Ishikawa (cell line): Measurements from ENCODE around the gene TENT5C.

Experiments
- CEBPB ChIP-seq: IDR thresholded peaks from 2 replicates; pipeline ENCODE4 v1.6.1; 2012
- CREB1 ChIP-seq: IDR thresholded peaks from 2 replicates; pipeline ENCODE4 v1.6.1; 2012; ENCODE audit warnings: low read depth
- EGR1 ChIP-seq: IDR thresholded peaks from 2 replicates; pipeline ENCODE4 v1.6.1; 2012
- EP300 ChIP-seq: IDR thresholded peaks from 2 replicates; pipeline ENCODE4 v1.6.1; 2012; ENCODE audit warnings: borderline replicate concordance
- FOXM1 ChIP-seq: IDR thresholded peaks from 2 replicates; pipeline ENCODE4 v1.6.1; 2012; ENCODE audit warnings: low read depth, borderline replicate concordance
- MAX ChIP-seq: IDR thresholded peaks from 2 replicates; pipeline ENCODE4 v1.6.1; 2012
- NFIC ChIP-seq: IDR thresholded peaks from 2 replicates; pipeline ENCODE4 v1.6.1; 2012
- RAD21 ChIP-seq: IDR thresholded peaks from 2 replicates; pipeline ENCODE4 v1.6.1; 2012; ENCODE audit warnings: low read depth
- REST ChIP-seq: IDR thresholded peaks from 2 replicates; pipeline ENCODE4 v1.6.1; 2012; ENCODE audit warnings: low read depth, mild to moderate bottlenecking
- TAF1 ChIP-seq: IDR thresholded peaks from 2 replicates; pipeline ENCODE4 v1.6.1; 2012; ENCODE audit warnings: low read depth, mild to moderate bottlenecking
- TCF12 ChIP-seq: IDR thresholded peaks from 2 replicates; pipeline ENCODE4 v1.6.1; 2012; ENCODE audit warnings: low read depth
- TEAD4 ChIP-seq: IDR thresholded peaks from 2 replicates; pipeline ENCODE4 v1.6.1; 2012
- USF1 ChIP-seq: IDR thresholded peaks from 2 replicates; pipeline ENCODE4 v1.6.1; 2012
- YY1 ChIP-seq: IDR thresholded peaks from 2 replicates; pipeline ENCODE4 v1.6.1; 2012; ENCODE audit warnings: low read depth
- ZBTB7A ChIP-seq: IDR thresholded peaks from 2 replicates; pipeline ENCODE4 v1.6.1; 2012; ENCODE audit warnings: low read depth

TENT5C gene

GRCh38 chr1:117633068-117633345 lies 27.2 kb downstream of the TENT5C start:
- TF ChIP-seq CEBPB (no peak), USF1 (no peak), TAF1 (no peak), FOXM1 (no peak), MAX (no peak), REST (no peak), YY1 (no peak), CREB1 (no peak), EP300 (no peak), EGR1 (no peak), TCF12 (no peak), TEAD4 (no peak), ZBTB7A (no peak), NFIC (no peak), RAD21 (no peak)

GRCh38 chr1:117633423-117633822 lies 27.6 kb downstream of the TENT5C start:
- TF ChIP-seq USF1 (no peak), MAX (no peak), EGR1 (no peak), TCF12 (no peak), CEBPB (no peak), NFIC (no peak)

- TF ChIP-seq TCF12 (no peak), ZBTB7A (no peak), EP300 (no peak)
Measured at GRCh38 chr1:117633936-117634335, 28.1 kb downstream of the TENT5C start.

GRCh38 chr1:117634631-117635030 lies 28.8 kb downstream of the TENT5C start:
- no peak for TF ChIP-seq RAD21
- no peak for TF ChIP-seq ZBTB7A
- no peak for TF ChIP-seq EP300
- TF ChIP-seq CREB1: no peak
- no peak for TF ChIP-seq TAF1

GRCh38 chr1:117635805-117636204 lies 30.0 kb downstream of the TENT5C start:
- TF ChIP-seq EGR1: no peak
- no peak for TF ChIP-seq USF1
- no peak for TF ChIP-seq REST
- no peak for TF ChIP-seq YY1
- no peak for TF ChIP-seq RAD21
- no peak for TF ChIP-seq FOXM1

- TF ChIP-seq TAF1 (no peak), REST (no peak), RAD21 (no peak), CEBPB (no peak), YY1 (no peak), EGR1 (no peak), FOXM1 (no peak), TEAD4 (no peak)
Measured at GRCh38 chr1:117636637-117637425, 31.0 kb downstream of the TENT5C start.
